ENCODE results near the gene RAET1E.

DNA sequence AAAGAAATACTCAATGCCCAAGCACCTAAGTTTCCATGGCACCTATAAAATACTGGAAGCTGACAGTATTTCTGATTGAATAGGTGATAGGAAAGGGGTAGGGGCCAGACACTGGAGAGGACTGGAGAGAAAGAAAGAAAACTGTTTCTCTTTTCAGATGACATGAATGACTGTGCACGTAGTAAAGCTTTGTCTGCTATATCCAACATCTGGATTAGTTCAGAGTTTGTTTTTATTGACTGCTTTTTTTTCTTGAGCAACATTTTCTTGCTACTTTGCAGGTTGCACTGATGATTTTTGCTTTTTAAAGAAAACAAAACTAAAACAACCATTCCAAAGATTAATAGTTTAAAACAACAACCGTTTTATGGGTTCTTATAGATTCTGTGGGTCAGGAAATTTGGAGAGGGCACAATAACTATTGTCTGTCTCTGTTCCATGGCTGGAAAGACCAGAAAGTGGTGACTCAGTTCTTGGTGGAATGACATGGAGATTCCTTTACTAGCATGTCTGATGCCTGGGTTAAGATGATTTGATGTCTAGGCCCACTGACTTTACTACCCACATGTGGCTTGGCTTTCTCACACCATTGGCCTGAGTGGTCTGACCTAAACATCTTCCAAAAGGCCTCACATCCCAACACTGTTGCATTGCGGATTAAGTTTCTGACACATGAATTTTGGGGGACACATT is 21.5 kb downstream of the RAET1E start:
- TF ChIP-seq, protein P1, sequence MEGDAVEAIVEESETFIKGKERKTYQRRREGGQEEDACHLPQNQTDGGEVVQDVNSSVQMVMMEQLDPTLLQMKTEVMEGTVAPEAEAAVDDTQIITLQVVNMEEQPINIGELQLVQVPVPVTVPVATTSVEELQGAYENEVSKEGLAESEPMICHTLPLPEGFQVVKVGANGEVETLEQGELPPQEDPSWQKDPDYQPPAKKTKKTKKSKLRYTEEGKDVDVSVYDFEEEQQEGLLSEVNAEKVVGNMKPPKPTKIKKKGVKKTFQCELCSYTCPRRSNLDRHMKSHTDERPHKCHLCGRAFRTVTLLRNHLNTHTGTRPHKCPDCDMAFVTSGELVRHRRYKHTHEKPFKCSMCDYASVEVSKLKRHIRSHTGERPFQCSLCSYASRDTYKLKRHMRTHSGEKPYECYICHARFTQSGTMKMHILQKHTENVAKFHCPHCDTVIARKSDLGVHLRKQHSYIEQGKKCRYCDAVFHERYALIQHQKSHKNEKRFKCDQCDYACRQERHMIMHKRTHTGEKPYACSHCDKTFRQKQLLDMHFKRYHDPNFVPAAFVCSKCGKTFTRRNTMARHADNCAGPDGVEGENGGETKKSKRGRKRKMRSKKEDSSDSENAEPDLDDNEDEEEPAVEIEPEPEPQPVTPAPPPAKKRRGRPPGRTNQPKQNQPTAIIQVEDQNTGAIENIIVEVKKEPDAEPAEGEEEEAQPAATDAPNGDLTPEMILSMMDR (IDR thresholded peaks at IDR 0.05; ENCODE audit: low read length): no peak
- TF ChIP-seq EZH2 (optimal IDR thresholded peaks at IDR 0.05; ENCODE audit: low read depth, low read length): no peak
